Sigmoid colon (tissue), 4 donors: Measurements from ENCODE around the gene SORT1.

Experiments
- CTCF ChIP-seq, 4 experiments: fragments of 450-650 bp in 3 of 4; fragments of 200-600 bp in 1 of 4; IDR thresholded peaks; one replicate each; pipeline ENCODE4 v1.5.1; 2016 to 2019; ENCODE audit warnings: antibody characterized with exemption in 4 of 4, mild to moderate bottlenecking in 3 of 4, moderate library complexity in 2 of 4
- POLR2A ChIP-seq, 2 donors: fragments of 450-650 bp; IDR thresholded peaks; one replicate each; pipeline ENCODE4 v1.6.1; 2016; ENCODE audit warnings: antibody characterized with exemption in 2 of 2, mild to moderate bottlenecking in 2 of 2, moderate library complexity in 2 of 2
- POLR2AphosphoS5 ChIP-seq, 4 donors: sonication (generic); formaldehyde crosslinking; IDR thresholded peaks; one replicate each; pipeline ENCODE4 v1.6.1; 2017; ENCODE audit warnings: antibody characterized with exemption in 4 of 4

GRCh38 chr1:109392037-109392787 lies 5.5 kb downstream of the SORT1 start:
- no peak for TF ChIP-seq CTCF (IDR thresholded peaks at IDR 0.05)
- peak in 3 of 4 donors; percentile 22 to 36 (median 22) for TF ChIP-seq POLR2AphosphoS5 (IDR thresholded peaks at IDR 0.05)
- no peak for TF ChIP-seq POLR2A (IDR thresholded peaks at IDR 0.05)
